ENCODE data around the gene PKN1.
A peak's percentile ranks its signal among the peaks of the same experiment; 100 is the strongest.
"Not testable (repeated sequence)": the region's sequence is repeated elsewhere in the genome, so short reads cannot be mapped to it uniquely, and the experiment has no call there.

The PKN1 gene

DNA sequence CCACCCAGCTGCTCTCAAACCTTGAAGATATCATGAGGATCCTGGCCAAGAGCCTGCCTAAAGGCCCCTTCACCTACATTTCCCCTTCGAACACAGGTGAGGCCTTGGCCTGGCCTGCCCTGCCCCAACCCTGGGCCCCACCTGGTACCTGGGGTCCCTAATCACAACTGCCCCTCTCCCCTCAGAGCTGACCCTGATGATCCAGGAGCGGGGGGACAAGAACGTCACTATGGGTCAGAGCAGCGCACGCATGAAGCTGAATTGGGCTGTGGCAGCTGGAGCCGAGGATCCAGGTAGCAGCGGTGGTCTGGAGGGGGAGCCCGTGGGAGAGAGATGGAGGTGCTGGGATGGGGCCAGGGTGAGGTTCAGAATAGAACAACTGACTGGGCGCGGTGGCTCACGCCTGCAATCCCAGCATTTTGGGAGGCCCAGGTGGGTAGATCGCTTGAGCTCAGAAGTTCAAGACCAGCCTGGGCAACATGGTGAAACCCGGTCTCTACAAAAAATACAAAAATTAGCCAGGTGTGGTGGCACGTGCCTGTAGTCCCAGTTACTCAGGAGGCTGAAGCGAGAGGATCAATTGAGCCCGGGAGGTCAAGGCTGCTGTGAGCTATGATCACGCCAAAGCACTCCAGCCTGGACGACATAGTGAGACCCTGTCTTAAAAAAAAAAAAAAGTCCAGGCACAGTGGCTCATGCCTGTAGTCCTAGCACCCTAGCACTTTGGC lies 31.5 kb upstream of the PKN1 start:
- no peak for DNase-seq (ENCODE audit: extremely low spot score)
- TF ChIP-seq, protein P1, sequence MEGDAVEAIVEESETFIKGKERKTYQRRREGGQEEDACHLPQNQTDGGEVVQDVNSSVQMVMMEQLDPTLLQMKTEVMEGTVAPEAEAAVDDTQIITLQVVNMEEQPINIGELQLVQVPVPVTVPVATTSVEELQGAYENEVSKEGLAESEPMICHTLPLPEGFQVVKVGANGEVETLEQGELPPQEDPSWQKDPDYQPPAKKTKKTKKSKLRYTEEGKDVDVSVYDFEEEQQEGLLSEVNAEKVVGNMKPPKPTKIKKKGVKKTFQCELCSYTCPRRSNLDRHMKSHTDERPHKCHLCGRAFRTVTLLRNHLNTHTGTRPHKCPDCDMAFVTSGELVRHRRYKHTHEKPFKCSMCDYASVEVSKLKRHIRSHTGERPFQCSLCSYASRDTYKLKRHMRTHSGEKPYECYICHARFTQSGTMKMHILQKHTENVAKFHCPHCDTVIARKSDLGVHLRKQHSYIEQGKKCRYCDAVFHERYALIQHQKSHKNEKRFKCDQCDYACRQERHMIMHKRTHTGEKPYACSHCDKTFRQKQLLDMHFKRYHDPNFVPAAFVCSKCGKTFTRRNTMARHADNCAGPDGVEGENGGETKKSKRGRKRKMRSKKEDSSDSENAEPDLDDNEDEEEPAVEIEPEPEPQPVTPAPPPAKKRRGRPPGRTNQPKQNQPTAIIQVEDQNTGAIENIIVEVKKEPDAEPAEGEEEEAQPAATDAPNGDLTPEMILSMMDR (IDR thresholded peaks at IDR 0.05; ENCODE audit: control extremely low read depth, extremely low read depth, low read depth, missing control alignments), result no peak
- ChIA-PET CTCF (interaction anchor here (1.0 to 1.4 kb wide), 2 partner anchors 40 to 66 kb away, joined by 3 to 4 read pairs; no protein-coding TSS in a partner anchor), POLR2A (no interaction called here)

DNA sequence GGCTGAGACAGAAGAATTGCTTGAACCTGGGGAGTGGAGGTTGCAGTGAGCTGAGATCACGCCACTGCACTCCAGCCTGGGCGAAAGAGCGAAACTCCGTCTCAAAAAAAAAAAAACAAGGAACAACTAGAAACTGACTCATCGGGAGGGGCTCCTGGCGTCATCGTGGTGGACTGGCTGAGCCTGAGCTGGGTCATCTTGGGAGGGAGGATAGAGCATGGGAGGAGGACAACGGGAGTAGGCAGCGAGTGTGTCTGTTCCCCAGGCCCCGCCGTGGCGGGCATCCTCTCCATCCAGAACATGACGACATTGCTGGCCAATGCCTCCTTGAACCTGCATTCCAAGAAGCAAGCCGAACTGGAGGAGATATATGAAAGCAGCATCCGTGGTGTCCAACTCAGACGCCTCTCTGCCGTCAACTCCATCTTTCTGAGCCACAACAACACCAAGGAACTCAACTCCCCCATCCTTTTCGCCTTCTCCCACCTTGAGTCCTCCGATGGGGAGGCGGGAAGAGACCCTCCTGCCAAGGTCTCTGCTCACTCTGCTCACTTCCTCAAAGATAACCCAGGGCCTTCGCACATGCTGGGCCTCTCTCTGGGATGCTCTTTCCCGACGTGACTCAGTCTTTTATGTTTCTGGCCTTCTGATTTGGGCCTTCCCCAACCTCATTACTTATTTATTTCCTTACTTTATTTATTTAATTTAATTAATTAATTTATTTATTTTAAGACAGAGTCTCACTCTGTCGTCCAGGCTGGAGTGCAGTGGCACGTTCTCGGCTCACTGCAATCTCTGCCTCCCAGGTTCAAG lies 30.6 kb upstream of the PKN1 start:
- TF ChIP-seq, protein P1 (IDR thresholded peaks at IDR 0.05; ENCODE audit: control extremely low read depth, extremely low read depth, low read depth, missing control alignments), result no peak
- DNase-seq (ENCODE audit: extremely low spot score), result no peak
- CTCF ChIA-PET, result interaction anchor here (1.2 to 1.4 kb wide), 2 partner anchors 22 to 40 kb away, joined by 3 to 4 read pairs; no protein-coding TSS in a partner anchor
- POLR2A ChIA-PET, result interaction anchor here (2.0 kb wide), 1 partner anchor 8 kb away, joined by 7 read pairs; no protein-coding TSS in a partner anchor

DNA sequence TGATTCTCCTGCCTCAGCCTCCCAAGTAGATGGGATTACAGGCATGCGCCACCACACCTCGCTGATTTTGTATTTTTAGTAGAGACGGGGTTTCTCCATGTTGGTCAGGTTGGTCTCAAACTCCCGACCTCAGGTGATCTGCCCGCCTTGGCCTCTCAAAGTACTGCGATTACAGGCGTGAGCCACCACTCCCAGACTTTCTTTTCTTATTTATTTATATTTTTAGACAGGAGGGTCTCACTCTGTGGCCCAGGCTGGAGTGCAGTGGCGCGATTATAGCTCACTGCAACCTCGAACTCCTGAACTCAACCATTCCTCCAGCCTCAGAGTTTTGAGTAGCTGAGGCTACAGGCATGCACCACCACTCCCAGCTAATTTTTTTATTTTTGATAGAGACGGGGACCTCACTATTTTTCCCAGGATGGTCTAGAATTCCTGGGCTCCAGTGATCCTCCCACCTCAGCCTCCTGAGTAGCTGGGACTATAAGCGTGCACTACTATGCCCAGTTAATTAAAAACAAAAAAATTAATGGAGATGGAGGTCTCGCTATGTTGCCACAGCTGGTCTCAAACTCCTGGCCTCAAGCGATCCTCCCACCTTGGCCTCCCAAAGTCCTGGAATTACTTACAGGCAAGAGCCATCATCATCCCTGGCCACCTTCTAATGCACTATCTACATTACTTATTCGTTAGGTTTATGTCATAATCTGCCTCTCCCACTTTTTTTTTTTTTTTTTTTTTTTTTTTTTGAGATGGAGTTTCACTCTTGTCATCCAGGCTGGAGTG lies 29.8 kb upstream of the PKN1 start:
- POLR2A ChIA-PET, result interaction anchor here (0.7 to 2.0 kb wide), 4 partner anchors 9 to 1248 kb away, joined by 4 to 9 read pairs (median 6); partner anchors contain the start of gene ADGRE5
- DNase-seq (ENCODE audit: extremely low spot score), result not testable (repeated sequence)
- CTCF ChIA-PET, result interaction anchor here (1.1 to 1.8 kb wide), 3 partner anchors 21 to 267 kb away, joined by 3 to 5 read pairs (median 3); partner anchors contain the start of gene ASF1B

DNA sequence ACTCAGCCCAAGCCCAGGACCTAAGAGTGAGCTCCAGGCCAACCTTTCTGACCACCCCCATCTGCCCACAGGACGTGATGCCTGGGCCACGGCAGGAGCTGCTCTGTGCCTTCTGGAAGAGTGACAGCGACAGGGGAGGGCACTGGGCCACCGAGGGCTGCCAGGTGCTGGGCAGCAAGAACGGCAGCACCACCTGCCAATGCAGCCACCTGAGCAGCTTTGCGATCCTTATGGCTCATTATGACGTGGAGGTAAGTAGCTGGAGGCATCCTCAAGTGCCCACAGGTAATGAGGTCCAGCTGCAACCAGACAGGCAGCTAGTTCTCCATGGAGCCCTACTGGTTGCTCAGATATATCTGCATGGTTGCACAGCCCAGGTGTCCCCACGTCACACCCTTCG lies 28.8 kb upstream of the PKN1 start:
- TF ChIP-seq, protein P1 (IDR thresholded peaks at IDR 0.05; ENCODE audit: control extremely low read depth, extremely low read depth, low read depth, missing control alignments), result no peak
- POLR2A ChIA-PET, result interaction anchor here (0.7 to 2.0 kb wide), 6 partner anchors 10 to 1249 kb away, joined by 4 to 9 read pairs (median 5); partner anchors contain the start of genes ADGRE5 and ASF1B
- CTCF ChIA-PET, result interaction anchor here (1.0 to 2.9 kb wide), 4 partner anchors 22 to 268 kb away, joined by 3 to 11 read pairs (median 4); partner anchors contain the start of genes ADGRE5 and ASF1B
- peak; percentile 6 for DNase-seq (ENCODE audit: extremely low spot score)

DNA sequence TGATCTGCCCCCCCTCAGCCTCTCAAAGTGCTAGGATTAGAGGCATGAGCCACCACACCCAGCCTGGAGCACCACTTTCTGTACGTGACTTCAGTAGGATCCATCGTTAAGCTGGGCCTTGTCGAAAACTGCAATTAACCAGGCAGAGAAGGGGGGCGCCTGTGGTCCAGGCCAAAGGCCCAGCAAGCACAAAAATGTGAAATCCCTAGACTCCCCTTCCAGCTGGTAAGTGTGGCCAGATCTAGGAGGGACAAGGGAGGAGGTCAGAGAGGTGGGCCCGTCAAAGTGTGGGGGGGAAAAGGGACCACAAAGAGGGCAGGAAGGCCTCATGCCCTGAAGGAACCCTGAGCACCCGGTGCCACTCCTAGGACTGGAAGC lies 27.7 kb upstream of the PKN1 start:
- ChIA-PET CTCF (interaction anchor here (0.8 to 2.9 kb wide), 22 partner anchors 8 to 269 kb away, joined by 3 to 17 read pairs (median 8); partner anchors contain the start of genes ADGRE5, ASF1B, DDX39A and PKN1), POLR2A (interaction anchor here (0.9 to 2.4 kb wide), 4 partner anchors 10 to 269 kb away, joined by 3 to 7 read pairs (median 6); partner anchors contain the start of genes ASF1B and DNAJB1)
- no peak for DNase-seq (ENCODE audit: extremely low spot score)
- TF ChIP-seq, protein P1 (IDR thresholded peaks at IDR 0.05; ENCODE audit: control extremely low read depth, extremely low read depth, low read depth, missing control alignments), result no peak

DNA sequence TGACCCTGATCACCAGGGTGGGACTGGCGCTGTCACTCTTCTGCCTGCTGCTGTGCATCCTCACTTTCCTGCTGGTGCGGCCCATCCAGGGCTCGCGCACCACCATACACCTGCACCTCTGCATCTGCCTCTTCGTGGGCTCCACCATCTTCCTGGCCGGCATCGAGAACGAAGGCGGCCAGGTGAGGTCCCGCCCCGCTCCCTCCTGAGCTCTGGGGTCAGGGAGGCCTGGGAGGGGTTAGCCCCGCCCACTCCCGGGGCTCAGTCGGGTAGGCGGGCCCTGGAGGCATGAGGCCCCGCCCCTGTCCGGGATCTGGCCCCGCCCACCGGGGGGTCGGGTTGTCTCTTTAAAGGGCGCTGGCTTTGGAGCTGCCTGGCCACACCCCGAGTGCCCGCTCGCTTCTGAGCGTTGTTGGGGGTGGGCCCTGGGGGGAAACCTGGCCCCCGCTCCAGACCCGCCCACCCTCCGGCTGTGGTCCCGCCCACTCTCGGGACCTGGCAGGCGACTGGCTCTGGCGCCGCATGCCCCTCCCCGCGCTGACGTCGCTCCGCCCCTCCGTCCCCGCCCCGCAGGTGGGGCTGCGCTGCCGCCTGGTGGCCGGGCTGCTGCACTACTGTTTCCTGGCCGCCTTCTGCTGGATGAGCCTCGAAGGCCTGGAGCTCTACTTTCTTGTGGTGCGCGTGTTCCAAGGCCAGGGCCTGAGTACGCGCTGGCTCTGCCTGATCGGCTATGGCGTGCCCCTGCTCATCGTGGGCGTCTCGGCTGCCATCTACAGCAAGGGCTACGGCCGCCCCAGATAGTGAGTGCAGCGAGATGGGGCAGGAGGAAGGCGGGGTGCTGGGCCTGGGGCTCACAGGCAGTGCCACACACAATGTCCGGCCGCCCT lies 27.1 kb upstream of the PKN1 start:
- DNase-seq (ENCODE audit: extremely low spot score), result peak; percentile 98
- TF ChIP-seq, protein P1 (IDR thresholded peaks at IDR 0.05; ENCODE audit: control extremely low read depth, extremely low read depth, low read depth, missing control alignments), result peak; percentile 91
- CTCF ChIA-PET, result interaction anchor here (0.6 to 2.9 kb wide), 29 partner anchors 9 to 269 kb away, joined by 3 to 17 read pairs (median 5); partner anchors contain the start of genes ADGRE5, ASF1B, DDX39A and PKN1
- POLR2A ChIA-PET, result interaction anchor here (0.5 to 2.4 kb wide), 6 partner anchors 9 to 1504 kb away, joined by 3 to 7 read pairs (median 6); partner anchors contain the start of genes ASF1B and DNAJB1
